NB4 (cell line): ENCODE measurements around the gene MAD1L1.

Experiments used
- CTCF ChIP-seq: IDR thresholded peaks from one replicate; pipeline ENCODE4 v1.5.1; 2012; ENCODE audit warnings: low read depth, low read length
- POLR2A ChIP-seq: IDR thresholded peaks from 2 replicates; pipeline ENCODE4 v1.6.1; 2011; ENCODE audit warnings: mild to moderate bottlenecking; ENCODE audit not compliant: insufficient read length; ENCODE audit errors: extremely low read depth
- TF ChIP-seq, protein P1 (sequence below): IDR thresholded peaks from 2 replicates; pipeline ENCODE4 v1.6.1; 2011; ENCODE audit warnings: low read depth, low read length

DNA sequence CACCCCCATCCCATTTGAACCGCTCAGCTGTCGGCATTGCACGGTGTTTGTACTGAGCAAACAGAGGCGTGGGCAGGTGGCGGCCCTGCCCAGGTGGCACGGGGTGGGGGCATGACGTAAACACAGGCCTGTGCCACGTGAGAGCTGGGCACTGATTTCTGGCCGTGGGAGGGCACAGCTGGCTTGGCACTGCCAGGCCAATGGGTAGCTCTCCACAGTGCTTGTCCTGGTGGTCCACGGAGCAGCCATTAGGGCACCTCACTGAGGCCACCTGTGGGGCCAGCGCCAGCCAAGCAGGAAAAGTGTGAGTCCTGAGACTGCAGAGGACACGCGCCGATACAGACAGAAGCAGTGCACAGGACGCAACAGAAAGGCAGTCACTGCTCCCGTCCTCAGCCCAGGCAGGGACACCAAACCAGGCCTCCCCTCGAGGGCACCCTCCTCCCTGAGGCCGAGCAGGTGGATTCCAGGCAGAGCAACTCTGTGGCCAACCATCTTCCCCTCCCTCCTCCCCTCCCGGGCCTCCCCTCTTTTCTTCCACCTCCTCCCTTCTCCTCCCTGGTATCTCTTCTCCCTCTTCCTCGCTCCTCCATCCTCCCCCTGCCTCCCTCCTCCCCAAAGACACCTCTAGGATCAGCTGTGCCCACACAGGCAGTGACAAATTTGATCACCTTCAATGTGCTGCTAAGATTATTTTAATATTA is 303.9 kb downstream of the MAD1L1 start:
- TF ChIP-seq CTCF (no peak), POLR2A (no peak)
- TF ChIP-seq, protein P1, sequence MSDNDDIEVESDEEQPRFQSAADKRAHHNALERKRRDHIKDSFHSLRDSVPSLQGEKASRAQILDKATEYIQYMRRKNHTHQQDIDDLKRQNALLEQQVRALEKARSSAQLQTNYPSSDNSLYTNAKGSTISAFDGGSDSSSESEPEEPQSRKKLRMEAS, result no peak
